ENCODE results near the gene SURF6.

SURF6 gene

DNA sequence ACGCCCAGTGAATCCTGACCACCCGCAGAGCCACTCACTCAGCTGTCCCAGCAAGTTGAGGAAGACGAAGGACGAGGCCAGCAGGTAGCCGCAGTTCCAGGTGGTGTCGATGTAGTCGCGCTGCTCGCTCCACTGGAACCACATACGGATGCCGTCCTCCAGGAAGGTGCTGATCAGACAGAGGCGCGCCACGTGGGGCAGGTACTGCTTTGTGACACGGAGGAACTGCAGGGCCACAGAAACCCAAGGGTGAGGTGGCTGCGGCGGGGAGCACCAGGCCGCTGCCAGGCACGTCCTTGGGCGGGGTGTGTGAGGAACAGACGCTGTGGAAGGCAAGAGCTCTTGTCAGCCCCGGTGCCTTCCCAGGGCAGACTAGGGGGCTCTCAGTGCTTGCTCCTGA lies 31.2 kb upstream of the SURF6 start:
- no peak for DNase-seq

GRCh38 chr9:133366435-133366834 lies 30.4 kb upstream of the SURF6 start:
- DNase-seq, result no peak

GRCh38 chr9:133362359-133363044 lies 26.5 kb upstream of the SURF6 start:
- DNase-seq, result no peak

DNA sequence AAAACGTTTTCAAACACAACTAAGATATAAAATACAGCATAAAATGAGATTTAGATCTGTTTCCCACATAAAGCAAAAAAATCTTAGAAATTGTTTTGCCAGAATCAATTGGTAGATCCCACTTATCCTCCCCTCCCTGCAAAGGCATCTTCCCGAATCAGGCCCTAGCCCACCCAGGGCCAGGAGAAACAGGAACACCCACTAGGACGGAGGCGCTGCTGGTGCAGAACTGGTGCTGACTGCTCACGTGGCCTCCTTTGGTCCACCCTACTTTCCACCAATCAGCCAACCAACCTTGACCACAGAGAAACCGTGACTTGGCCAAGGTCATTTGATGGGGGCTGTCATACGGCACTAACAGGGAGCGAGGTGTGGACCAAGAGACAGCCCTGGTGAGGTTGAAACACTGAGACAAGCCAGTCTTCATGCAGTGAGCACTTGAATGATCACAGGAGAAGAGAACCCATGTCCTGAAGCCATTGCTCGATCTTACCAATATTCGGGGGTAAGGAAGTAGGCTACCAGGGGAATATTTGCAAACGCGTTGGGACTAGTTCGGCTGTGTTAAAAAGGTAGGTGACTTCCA lies 25.6 kb upstream of the SURF6 start:
- DNase-seq, result no peak

GRCh38 chr9:133360400-133361393 lies 24.7 kb upstream of the SURF6 start:
- DNase-seq, result no peak

GRCh38 chr9:133359399-133360175 lies 23.6 kb upstream of the SURF6 start:
- DNase-seq, result no peak

DNA sequence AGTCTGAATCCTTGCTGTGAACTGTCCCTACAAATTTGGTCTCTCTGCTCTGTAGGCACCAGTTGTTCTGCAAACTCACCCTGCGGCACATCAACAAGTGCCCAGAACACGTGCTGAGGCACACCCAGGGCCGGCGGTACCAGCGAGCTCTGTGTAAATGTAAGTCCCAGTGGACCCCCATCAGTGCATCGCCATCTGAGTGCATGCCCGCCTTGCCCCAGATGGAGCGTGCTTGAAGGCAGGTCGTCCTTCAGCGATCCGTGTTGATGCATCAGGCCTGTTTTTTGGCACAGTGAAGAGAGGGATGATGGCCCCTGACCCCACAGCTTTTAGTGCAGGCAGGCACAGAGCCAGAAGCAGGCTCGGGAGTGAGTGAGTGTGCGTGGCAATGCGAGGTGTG lies 21.7 kb upstream of the SURF6 start:
- DNase-seq, result no peak

- peak; percentile 93 for DNase-seq
Measured at GRCh38 chr9:133356391-133357091, 20.6 kb upstream of the SURF6 start, which contains the start of the genes SURF1 and SURF2. SURF1 (minus strand) TSS chr9:133356487; CDS start chr9:133356453, 34 bp downstream. SURF2 (plus strand) TSS chr9:133356550; CDS start chr9:133356593, 43 bp downstream.

GRCh38 chr9:133355881-133356357 lies 19.9 kb upstream of the SURF6 start:
- DNase-seq, result no peak

GRCh38 chr9:133354766-133355165 lies 18.8 kb upstream of the SURF6 start:
- DNase-seq, result no peak

GRCh38 chr9:133353548-133353947 lies 17.6 kb upstream of the SURF6 start:
- DNase-seq, result no peak

DNA sequence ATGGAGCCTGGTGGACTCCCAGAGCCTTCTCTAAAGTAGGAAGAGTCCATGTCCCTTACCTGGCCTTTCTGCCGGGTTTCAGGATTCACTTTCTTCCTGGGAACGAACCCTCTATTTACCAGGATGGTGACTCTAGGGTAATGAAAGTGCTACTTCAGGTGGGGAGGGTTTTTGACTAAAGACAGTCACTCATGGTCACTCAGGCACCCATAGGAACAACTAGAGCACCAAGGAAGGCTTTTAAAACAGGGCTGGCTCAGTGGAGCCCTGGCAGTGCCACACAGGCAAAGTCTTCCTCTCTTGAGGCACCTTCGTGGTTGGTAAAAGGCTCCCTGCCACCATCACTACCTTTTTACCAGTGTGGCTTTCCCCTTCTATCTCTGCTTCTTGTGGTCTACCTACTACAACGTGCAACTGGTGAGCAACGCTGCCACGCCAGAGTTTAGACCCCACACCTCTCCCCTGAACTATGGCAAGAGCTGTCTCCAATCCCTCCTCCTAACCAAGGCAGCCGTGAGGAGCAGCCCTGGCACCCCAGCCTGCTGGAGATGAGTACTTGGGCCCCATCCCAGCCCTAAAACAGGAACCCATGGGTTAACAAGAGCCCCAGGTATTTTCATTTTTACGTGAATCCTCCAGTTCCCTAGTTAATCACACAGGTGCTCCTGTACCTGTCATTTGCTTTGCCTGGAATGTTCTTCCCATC lies 16.8 kb upstream of the SURF6 start:
- DNase-seq, result no peak

- peak; percentile 77 for DNase-seq
Measured at GRCh38 chr9:133351908-133352634, 16.1 kb upstream of the SURF6 start.

DNA sequence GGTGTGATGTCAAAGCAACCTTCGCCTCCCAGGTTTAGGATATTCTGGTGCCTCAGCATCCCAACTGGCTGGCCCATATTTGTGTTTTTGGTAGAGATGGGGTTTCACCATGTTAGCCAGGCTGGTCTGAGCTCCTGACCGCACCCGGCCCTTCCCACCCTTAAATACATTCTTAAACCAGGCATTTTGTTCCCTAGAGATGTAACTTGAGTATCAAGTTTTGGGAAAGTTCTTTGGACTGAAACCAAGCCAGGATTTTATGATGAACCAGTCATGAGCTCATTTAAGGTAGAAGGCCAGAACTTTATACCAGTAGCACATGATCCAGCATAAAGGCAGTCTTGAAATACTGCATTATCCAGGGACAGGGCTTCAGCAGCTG lies 15.5 kb upstream of the SURF6 start:
- no peak for DNase-seq

DNA sequence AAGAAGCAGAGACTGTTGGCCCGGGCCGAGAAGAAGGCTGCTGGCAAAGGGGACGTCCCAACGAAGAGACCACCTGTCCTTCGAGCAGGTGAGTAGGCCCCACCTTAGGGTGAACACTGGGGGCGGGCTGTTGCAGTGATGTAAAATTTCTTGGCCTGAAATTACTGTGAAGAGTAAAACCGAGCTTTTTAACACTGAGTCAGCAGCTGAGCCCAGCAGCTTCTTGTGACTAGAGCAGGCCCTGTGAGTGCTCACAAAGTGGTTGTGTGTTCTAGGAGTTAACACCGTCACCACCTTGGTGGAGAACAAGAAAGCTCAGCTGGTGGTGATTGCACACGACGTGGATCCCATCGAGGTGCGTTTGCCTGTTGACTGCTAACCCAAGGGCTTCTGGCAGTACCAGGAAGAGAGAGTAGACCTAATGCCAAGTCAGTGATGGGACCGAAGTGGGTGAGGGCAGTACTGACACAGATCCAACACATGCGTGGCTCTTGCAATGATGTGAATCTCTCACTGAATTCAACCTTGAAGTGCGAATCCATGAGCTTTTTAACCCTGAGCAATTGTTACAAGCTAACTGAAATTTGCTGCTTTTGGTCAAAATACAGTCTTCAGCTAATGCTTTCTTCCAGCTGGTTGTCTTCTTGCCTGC lies 14.1 kb upstream of the SURF6 start:
- DNase-seq, result peak; percentile 57

- DNase-seq, result no peak
Measured at GRCh38 chr9:133348718-133349573, 13.0 kb upstream of the SURF6 start.

GRCh38 chr9:133347985-133348717 lies 12.2 kb upstream of the SURF6 start, which contains the start of the genes MED22 and RPL7A:
MED22 (minus strand) TSS chr9:133348131; CDS start chr9:133346662, 1,469 bp downstream.
RPL7A (plus strand) TSS chr9:133348218; CDS start chr9:133348244, 26 bp downstream.
- DNase-seq, result peak; percentile 95

GRCh38 chr9:133347515-133347984 lies 11.6 kb upstream of the SURF6 start:
- peak; percentile 63 for DNase-seq

Data from activated CD4-positive, alpha-beta T cell treated with anti-CD3 and anti-CD28 coated beads, Interleukin-10, Interleukin-2, amounts not matched to agents 100 ng/mL and 50 ng/mL, durations not matched to agents 16 hours and 8 hours (primary cell).